H1 (cell line): ENCODE data around the gene PRDM5. TPM values are rescaled to one million over a fixed set of nuclear protein-coding genes. Genes with fewer than 3 reads are reported as not detected.

ENCODE experiments used
- CTCF ChIA-PET: fragments of 300-600 bp; sonication (Branson Sonifier 250); formaldehyde crosslinking; loops from one replicate; lab custom pipeline; 2021; ENCODE audit not compliant: partially characterized antibody; lab: Charles Lee
- POLR2A ChIA-PET: fragments of 300-600 bp; sonication (Branson Sonifier 250); formaldehyde crosslinking; loops from one replicate; lab custom pipeline; 2021; ENCODE audit warnings: inconsistent platforms; ENCODE audit not compliant: partially characterized antibody; lab: Charles Lee
- DNase-seq, 2 experiments: peaks; one replicate each; pipeline versions ENCODE4 v3.0.0 to v3.0.0-alpha.2; 2010 to 2022; ENCODE audit warnings: low spot score in 2 of 2, low read depth in 1 of 2, mixed read lengths in 1 of 2
- FAIRE-seq: peaks from 2 replicates; lab custom pipeline; 2011; peaks lifted over from hg19 to GRCh38; lab: Jason Lieb, UNC
- H2AFZ ChIP-seq: 2 replicates; pipeline ENCODE4 v1.8.1; 2012; ENCODE audit warnings: low read length, inconsistent platforms
- H2AK5ac ChIP-seq: 2 replicates; pipeline ENCODE4 v1.6.1; 2013; ENCODE audit warnings: low read depth, low read length
- H2BK120ac ChIP-seq: replicated peaks from 2 replicates; pipeline ENCODE3; 2013; ENCODE audit warnings: low read depth, low read length, inconsistent platforms
- H2BK12ac ChIP-seq: 2 replicates; pipeline ENCODE4 v1.6.1; 2013; ENCODE audit warnings: low read depth, low read length
- H2BK15ac ChIP-seq: 2 replicates; pipeline ENCODE4 v1.6.1; 2013; ENCODE audit warnings: low read length
- H2BK20ac ChIP-seq: 2 replicates; pipeline ENCODE4 v1.6.1; 2013; ENCODE audit warnings: low read length
- H2BK5ac ChIP-seq: 2 replicates; pipeline ENCODE4 v1.6.1; 2013; ENCODE audit warnings: low read depth, low read length
- H3K14ac ChIP-seq: 2 replicates; pipeline ENCODE4 v1.6.1; 2013; ENCODE audit warnings: inconsistent platforms; ENCODE audit not compliant: insufficient read length
- H3K18ac ChIP-seq: 2 replicates; pipeline ENCODE4 v1.6.1; 2013; ENCODE audit warnings: low read length; ENCODE audit errors: extremely low read depth
- H3K23ac ChIP-seq: 2 replicates; pipeline ENCODE4 v1.6.1; 2013; ENCODE audit warnings: inconsistent platforms; ENCODE audit not compliant: insufficient read length
- H3K23me2 ChIP-seq: 2 replicates; pipeline ENCODE4 v1.6.1; 2013; ENCODE audit warnings: low read depth, low read length
- H3K27ac ChIP-seq: 2 replicates; pipeline ENCODE4 v1.6.1; 2011; ENCODE audit warnings: low read depth, low read length, inconsistent platforms
- H3K27me3 ChIP-seq, 4 experiments: replicated peaks in 1 of 4; 1 replicate in 1 of 4; 2 replicates in 3 of 4; pipeline versions ENCODE4 v1.6.1 to v1.8.1; 2011 to 2013; ENCODE audit warnings: low read length in 3 of 4, mild to moderate bottlenecking in 3 of 4, inconsistent platforms in 2 of 4, mixed read lengths in 2 of 4, moderate library complexity in 1 of 4; ENCODE audit not compliant: control insufficient read depth in 3 of 4, insufficient read depth in 3 of 4; ENCODE audit errors: extremely low read depth in 1 of 4
- H3K36me3 ChIP-seq, 4 experiments: 2 replicates each; pipeline versions ENCODE4 v1.6.1 to v1.8.1; 2011 to 2013; ENCODE audit warnings: mild to moderate bottlenecking in 4 of 4, low read length in 3 of 4, moderate library complexity in 2 of 4, control low read depth in 1 of 4, inconsistent platforms in 1 of 4; ENCODE audit not compliant: insufficient read depth in 4 of 4, control insufficient read depth in 2 of 4
- H3K4ac ChIP-seq: replicated peaks from 2 replicates; pipeline ENCODE3; 2013; ENCODE audit warnings: low read length, low read depth, mixed read lengths, inconsistent platforms; ENCODE audit not compliant: insufficient read length
- H3K4me1 ChIP-seq, 4 experiments: replicated peaks in 1 of 4; 1 replicate in 1 of 4; 2 replicates in 3 of 4; pipeline versions ENCODE4 v1.6.1 to v1.8.1; 2011 to 2013; ENCODE audit warnings: low read length in 3 of 4, inconsistent platforms in 2 of 4, mixed read lengths in 1 of 4; ENCODE audit not compliant: insufficient read depth in 4 of 4, control insufficient read depth in 3 of 4
- H3K4me2 ChIP-seq, 2 experiments: 2 replicates each; pipeline versions ENCODE4 v1.6.1 to v1.8.1; 2011 to 2013; ENCODE audit warnings: low read depth in 2 of 2, low read length in 2 of 2, control low read depth in 1 of 2, inconsistent platforms in 1 of 2, mild to moderate bottlenecking in 1 of 2; ENCODE audit not compliant: insufficient read depth in 1 of 2
- H3K4me3 ChIP-seq, 4 experiments: fragments of 200-600, 300-600 bp in 1 of 4; sonication (generic), shearing (Covaris generic), sonication (Bioruptor Twin) in 1 of 4; 2 replicates each; pipeline versions ENCODE4 v1.5.1 to v1.8.1; 2011 to 2016; ENCODE audit warnings: low read length in 4 of 4, low read depth in 3 of 4, control low read depth in 2 of 4, inconsistent platforms in 2 of 4, mild to moderate bottlenecking in 2 of 4, mixed read lengths in 1 of 4, moderate library complexity in 1 of 4; ENCODE audit not compliant: insufficient read depth in 2 of 4; ENCODE audit errors: extremely low read depth in 1 of 4
- H3K56ac ChIP-seq: replicated peaks from 2 replicates; pipeline ENCODE3; 2013; ENCODE audit warnings: low read depth, mild to moderate bottlenecking, mixed read lengths, low read length, inconsistent platforms; ENCODE audit not compliant: insufficient read length
- H3K79me1 ChIP-seq: 2 replicates; pipeline ENCODE4 v1.6.1; 2013; ENCODE audit warnings: low read depth, low read length, control low read depth
- H3K79me2 ChIP-seq, 2 experiments: 2 replicates each; pipeline versions ENCODE4 v1.6.1 to v1.8.1; 2012 to 2013; ENCODE audit warnings: low read length in 2 of 2, mild to moderate bottlenecking in 2 of 2, inconsistent platforms in 1 of 2; ENCODE audit not compliant: insufficient read depth in 2 of 2, control insufficient read depth in 1 of 2
- H3K9ac ChIP-seq, 4 experiments: replicated peaks in 1 of 4; 1 replicate in 1 of 4; 2 replicates in 3 of 4; pipeline versions ENCODE4 v1.6.1 to v1.8.1; 2011 to 2013; ENCODE audit warnings: low read depth in 3 of 4, low read length in 3 of 4, control low read depth in 2 of 4, mild to moderate bottlenecking in 2 of 4, moderate library complexity in 2 of 4, inconsistent platforms in 1 of 4; ENCODE audit errors: extremely low read depth in 1 of 4
- H3K9me3 ChIP-seq, 2 experiments: 2 replicates each; pipeline versions ENCODE4 v1.6.1 to v1.8.1; 2012 to 2013; ENCODE audit warnings: mild to moderate bottlenecking in 2 of 2, moderate library complexity in 2 of 2, control low read depth in 1 of 2, inconsistent platforms in 1 of 2, low read depth in 1 of 2, low read length in 1 of 2, mixed read lengths in 1 of 2; ENCODE audit not compliant: insufficient read depth in 2 of 2
- H4K20me1 ChIP-seq, 2 experiments: replicated peaks in 1 of 2; 2 replicates each; pipeline versions ENCODE3 to v1.8.1; 2011 to 2013; ENCODE audit warnings: inconsistent platforms in 2 of 2, low read length in 2 of 2, mild to moderate bottlenecking in 1 of 2; ENCODE audit not compliant: insufficient read depth in 2 of 2, control insufficient read depth in 1 of 2
- H4K5ac ChIP-seq: 2 replicates; pipeline ENCODE4 v1.6.1; 2013; ENCODE audit warnings: low read length, low read depth, mixed read lengths, inconsistent platforms; ENCODE audit not compliant: insufficient read length
- H4K8ac ChIP-seq: 2 replicates; pipeline ENCODE4 v1.8.0; 2013; ENCODE audit warnings: mild to moderate bottlenecking, moderate library complexity, low read length, inconsistent platforms; ENCODE audit not compliant: insufficient read depth; ENCODE audit errors: extremely low read depth
- H4K91ac ChIP-seq: replicated peaks from 2 replicates; pipeline ENCODE3; 2013; ENCODE audit warnings: low read length, mixed read lengths, inconsistent platforms; ENCODE audit not compliant: insufficient read length
- POU5F1 ChIP-seq: IDR thresholded peaks from 2 replicates; pipeline ENCODE4 v1.6.1; 2011; ENCODE audit warnings: low read depth, mild to moderate bottlenecking, low read length, moderate library complexity
- TBP ChIP-seq: IDR thresholded peaks from 2 replicates; pipeline ENCODE4 v1.6.1; 2011; ENCODE audit warnings: low read depth, low read length, improper control_type of control experiment
- TEAD4 ChIP-seq: IDR thresholded peaks from 2 replicates; pipeline ENCODE4 v1.6.1; 2012; ENCODE audit warnings: low read depth, low read length, inconsistent platforms, mixed read lengths
- WGBS, 2 experiments: shearing (Covaris generic) in 1 of 2; methylation state at CpG; one replicate each; pipeline versions ENCODE4 v1.1.6 to v1.1.7; 2013 to 2015; ENCODE audit warnings: low lambda C conversion rate in 2 of 2, mixed read lengths in 2 of 2, inconsistent platforms in 1 of 2, low coverage in 1 of 2, missing lambda C conversion rate in 1 of 2; ENCODE audit not compliant: insufficient replicate concordance in 2 of 2, insufficient coverage in 1 of 2, insufficient read length in 1 of 2; ENCODE audit errors: extremely low coverage in 1 of 2, missing lambda C conversion rate in 1 of 2; 5-methylcytosine and 5-hydroxymethylcytosine counted together
- polyA plus RNA-seq, 7 experiments: library from polyadenylated mRNA; depleted of rRNA in 3 of 7; stranded (reverse) in 5 of 7; unstranded in 2 of 7; fragments of >200 nt in 5 of 7; fragments of 200-250 nt in 2 of 7; gene quantifications; 1 replicate in 5 of 7; 2 replicates in 1 of 7; 4 replicates in 1 of 7; pipeline versions ENCODE4 v1.2.1 to v1.2.3, GENCODE V29; 2011 to 2013; ENCODE audit warnings: missing spikeins in 2 of 7, mixed read lengths in 2 of 7
- total RNA-seq: library from RNA; stranded (reverse); fragmentation: NEBNext Ultra II Directional; extraction: Animal tissue kit (Norgen Biotek cat#: 25700); gene quantifications from 2 replicates; pipeline ENCODE4 v1.2.1, GENCODE V29; 2021

The PRDM5 gene
- total and polyA plus RNA-seq, 2 of the 8 experiments (the other 6 are each of a cell fraction or from before 2014, with no cell fraction given), result 8.2 to 23.4 TPM

- Histone ChIP-seq H3K4ac (no peak overlapping the region), H3K4me1 (peaks cover 2 to 11% (median 6%) of the 10 kb centered on the region in 4 experiments; a peak in 3 of 7 replicates), H3K9me3 (no peaks in the 10 kb centered on the region), H2BK15ac (no peak overlapping the region), H3K4me2 (peak overlapping the region in 1 of 2 experiments; percentile 48; a peak in 3 of 4 replicates), H2BK120ac (no peak overlapping the region), H3K36me3 (no peaks in the 10 kb centered on the region), H2BK20ac (no peak overlapping the region), H3K79me1 (no peaks in the 10 kb centered on the region; the same call in 1 of the 2 replicates), H3K18ac (no peak overlapping the region), H3K27ac (no peak overlapping the region), H3K4me3 (no peak overlapping the region), H4K5ac (no peak overlapping the region), H4K20me1 (no peaks in the 10 kb centered on the region), H2BK12ac (no peak overlapping the region), H2BK5ac (no peak overlapping the region), H3K27me3 (no peaks in the 10 kb centered on the region), H2AFZ (no peak overlapping the region), H3K79me2 (peaks cover 0 to 8% of the 10 kb centered on the region in 2 experiments; a peak in 1 of 4 replicates), H3K14ac (no peak overlapping the region), H2AK5ac (peak overlapping the region; percentile 84; the same call in 1 of the 2 replicates), H4K8ac (no peak overlapping the region), H3K23me2 (no peaks in the 10 kb centered on the region), H3K56ac (no peak overlapping the region), H4K91ac (no peak overlapping the region), H3K9ac (no peak overlapping the region), H3K23ac (no peak overlapping the region)
- TF ChIP-seq TEAD4 (peak; percentile 45; the same call in 1 of the 2 replicates), TBP (no peak), POU5F1 (peak; percentile 70; the same call in 1 of the 2 replicates)
- FAIRE-seq, result no peak
- DNase-seq, result no peak
- WGBS, 2 experiments, result 88 to 100% methylated on average over 1 of the region's 1 CpG
- CTCF ChIA-PET, result no interaction called here
- POLR2A ChIA-PET, result interaction anchor here (1.1 to 1.2 kb wide), 2 partner anchors 9 kb away, joined by 3 read pairs; no protein-coding TSS in a partner anchor
These were observed 56.5 kb downstream of the PRDM5 start for GRCh38 chr4:120865985-120866384.
